Fibroblast of mammary gland (primary cell): ENCODE results near the gene DCP2.

Source experiments
- DNase-seq: peaks from one replicate; pipeline ENCODE4 v3.0.0-alpha.2; 2010; ENCODE audit warnings: low read depth
- H3K4me3 ChIP-seq: 2 replicates; pipeline ENCODE4 v1.5.1; 2011; ENCODE audit warnings: low read depth, mild to moderate bottlenecking, low read length, moderate library complexity; ENCODE audit not compliant: control insufficient read depth
- CTCF ChIP-seq: conservative IDR thresholded peaks from 2 replicates; pipeline ENCODE4 v1.5.1; 2011; ENCODE audit warnings: low read depth, low read length, inconsistent platforms; ENCODE audit not compliant: control insufficient read depth, insufficient read depth

The DCP2 gene

DNA sequence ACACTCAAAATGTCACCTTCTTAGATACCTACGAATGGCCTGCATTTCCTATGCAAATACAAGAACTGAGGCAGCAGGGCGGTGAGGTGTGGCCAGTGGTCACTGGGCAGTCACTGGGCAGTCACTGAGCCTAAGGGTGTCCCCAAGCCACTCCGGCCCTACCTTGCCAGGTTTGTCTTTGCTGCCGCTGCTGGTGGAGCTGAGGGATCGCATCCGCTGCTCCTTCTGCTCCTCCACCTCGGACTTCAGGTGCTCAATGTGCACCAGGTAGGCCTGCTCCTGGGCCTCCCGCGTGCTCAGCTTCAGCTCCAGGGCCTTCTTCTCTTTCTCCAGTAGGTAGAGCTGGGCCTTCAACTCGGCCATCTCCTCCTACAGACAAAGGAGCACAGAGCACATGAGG is 72.3 kb downstream of the DCP2 start:
- H3K4me3 ChIP-seq, result no peak overlapping the region
- no peak for DNase-seq
- TF ChIP-seq CTCF, result no peak

DNA sequence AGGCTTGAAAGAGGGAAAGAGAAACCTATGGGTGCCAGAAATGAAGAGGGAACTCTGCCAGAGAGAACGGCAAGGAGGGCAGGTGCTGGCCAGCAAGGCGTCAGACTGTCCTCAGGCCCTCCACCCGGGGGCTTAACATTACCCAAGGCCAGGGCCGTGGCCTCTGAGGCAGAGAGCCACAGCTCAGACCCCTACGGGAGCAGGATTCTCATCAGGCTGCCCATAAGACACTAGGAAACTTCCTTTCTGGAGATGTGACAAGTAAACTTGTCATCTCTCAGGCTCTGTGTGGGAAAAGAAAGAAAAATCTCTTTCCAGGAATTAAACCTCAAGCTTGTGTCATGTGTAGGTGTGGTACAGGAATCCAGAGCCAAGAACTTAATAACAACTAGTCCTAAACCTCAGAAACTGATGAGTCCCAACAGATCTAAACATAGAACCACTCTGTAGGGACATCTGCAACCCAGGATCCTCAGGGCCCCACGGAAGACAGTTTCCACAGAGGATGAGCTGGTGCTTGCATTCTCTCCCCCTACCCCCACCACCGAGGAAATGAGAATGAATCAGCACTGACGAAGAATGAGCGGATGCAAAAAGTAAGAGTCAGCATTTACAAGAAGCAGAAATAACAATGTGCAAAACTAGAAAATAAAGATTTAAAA is 74.3 kb downstream of the DCP2 start:
- no peak overlapping the region for H3K4me3 ChIP-seq
- no peak for TF ChIP-seq CTCF
- peak; percentile 96 for DNase-seq

GRCh38 chr5:113052041-113052795 is 75.6 kb downstream of the DCP2 start:
- no peak overlapping the region for H3K4me3 ChIP-seq
- TF ChIP-seq CTCF, result no peak
- peak; percentile 77 for DNase-seq

GRCh38 chr5:113053511-113053995 is 77.0 kb downstream of the DCP2 start:
- H3K4me3 ChIP-seq, result no peak overlapping the region
- peak; percentile 3 for TF ChIP-seq CTCF
- DNase-seq, result peak; percentile 98

- no peak for TF ChIP-seq CTCF
- H3K4me3 ChIP-seq, result no peak overlapping the region
- no peak for DNase-seq
These were observed 78.3 kb downstream of the DCP2 start for GRCh38 chr5:113054899-113055298.

DNA sequence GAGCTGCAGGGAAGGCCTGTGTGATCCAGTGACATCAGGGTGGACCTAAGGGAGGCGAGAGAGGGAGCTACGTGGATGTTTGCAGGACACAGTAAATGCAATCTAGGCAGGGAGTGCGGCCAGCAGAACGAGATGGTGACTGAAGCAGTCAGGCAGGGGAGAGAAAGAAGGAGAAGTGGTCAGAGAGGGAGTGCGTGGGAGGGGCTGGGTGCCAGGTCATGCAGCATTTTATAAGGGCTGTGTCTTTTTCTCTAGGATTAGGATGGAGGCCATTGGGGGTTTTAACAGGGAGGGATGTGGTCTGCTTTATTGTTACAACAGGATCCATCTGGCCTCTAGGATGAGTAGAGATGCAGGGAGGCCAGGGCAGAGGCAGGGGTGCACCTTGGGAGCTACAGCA is 80.4 kb downstream of the DCP2 start:
- no peak for TF ChIP-seq CTCF
- no peak for DNase-seq
- no peak overlapping the region for H3K4me3 ChIP-seq
